IMR-90 (cell line): Measurements from ENCODE around the gene PAPSS2. TPM values are rescaled to one million over a fixed set of nuclear protein-coding genes. Genes with fewer than 3 reads are reported as not detected.

ENCODE experiments used
- ATAC-seq: fragments of 200-7000 bp; cut with Tn5 transposase; 2 replicates; pipeline ENCODE4 v1.9.1; 2020; ENCODE audit warnings: low read depth, mild to moderate bottlenecking, moderate library complexity
- BruUV-seq: library from RNA; stranded (reverse); fragments of 400-500 nt; replicated peaks from 2 replicates; lab custom pipeline; 2021; lab: Mats Ljungman, UMichigan
- CTCF ChIA-PET: fragments of 300-600 bp; formaldehyde crosslinking; extraction: SDS; loops from one replicate; lab custom pipeline; 2021; ENCODE audit warnings: antibody characterized with exemption; lab: Yijun Ruan, JAX
- POLR2A ChIA-PET: fragments of 300-600 bp; sonication (Branson Sonifier 250); formaldehyde crosslinking; loops from one replicate; lab custom pipeline; 2022; ENCODE audit warnings: antibody characterized with exemption; ENCODE audit not compliant: unreplicated experiment; lab: Charles Lee
- DNase-seq: peaks from one replicate; pipeline ENCODE4 v3.0.0; 2013
- H2AFZ ChIP-seq: replicated peaks from 2 replicates; pipeline ENCODE3; 2013; ENCODE audit warnings: low read length, mild to moderate bottlenecking; ENCODE audit not compliant: poor library complexity
- H2AK5ac ChIP-seq: 2 replicates; pipeline ENCODE4 v1.6.1; 2013; ENCODE audit warnings: low read depth, low read length, inconsistent platforms
- H2AK9ac ChIP-seq: replicated peaks from 2 replicates; pipeline ENCODE3; 2013; ENCODE audit warnings: mild to moderate bottlenecking, low read depth, low read length, moderate library complexity; ENCODE audit not compliant: poor library complexity
- H2BK120ac ChIP-seq: 2 replicates; pipeline ENCODE4 v1.6.1; 2013; ENCODE audit warnings: low read depth, low read length, inconsistent platforms
- H2BK15ac ChIP-seq: 3 replicates; pipeline ENCODE4 v1.6.1; 2013; ENCODE audit warnings: low read depth, low read length, inconsistent platforms
- H2BK20ac ChIP-seq: 2 replicates; pipeline ENCODE4 v1.6.1; 2013; ENCODE audit warnings: low read depth, mild to moderate bottlenecking, inconsistent platforms, low read length, moderate library complexity
- H2BK5ac ChIP-seq: 2 replicates; pipeline ENCODE4 v1.6.1; 2013; ENCODE audit warnings: mild to moderate bottlenecking, low read depth, low read length, inconsistent platforms; ENCODE audit not compliant: poor library complexity, severe bottlenecking
- H3K14ac ChIP-seq: replicated peaks from 2 replicates; pipeline ENCODE4 v1.6.1; 2013; ENCODE audit warnings: low read depth, low read length, inconsistent platforms
- H3K18ac ChIP-seq: 2 replicates; pipeline ENCODE4 v1.6.1; 2013; ENCODE audit warnings: low read depth, low read length, control low read depth
- H3K23ac ChIP-seq: 2 replicates; pipeline ENCODE4 v1.6.1; 2013; ENCODE audit warnings: low read depth, low read length, inconsistent platforms
- H3K27ac ChIP-seq: 2 replicates; pipeline ENCODE4 v1.5.1; 2013; ENCODE audit warnings: mild to moderate bottlenecking, control low read depth, low read length; ENCODE audit not compliant: insufficient read depth
- H3K27me3 ChIP-seq: 2 replicates; pipeline ENCODE4 v1.6.1; 2013; ENCODE audit warnings: low read length; ENCODE audit not compliant: control insufficient read depth, insufficient read depth
- H3K36me3 ChIP-seq: 2 replicates; pipeline ENCODE4 v1.6.1; 2013; ENCODE audit warnings: low read length, mixed read lengths; ENCODE audit not compliant: control insufficient read depth, insufficient read depth
- H3K4ac ChIP-seq: 2 replicates; pipeline ENCODE4 v1.6.1; 2013; ENCODE audit warnings: low read depth, low read length, inconsistent platforms
- H3K4me1 ChIP-seq: 2 replicates; pipeline ENCODE4 v1.6.1; 2013; ENCODE audit warnings: low read length, mixed read lengths; ENCODE audit not compliant: control insufficient read depth, insufficient read depth
- H3K4me2 ChIP-seq: 2 replicates; pipeline ENCODE4 v1.6.1; 2013; ENCODE audit warnings: low read depth, mild to moderate bottlenecking, control low read depth, low read length, moderate library complexity
- H3K4me3 ChIP-seq: 2 replicates; pipeline ENCODE4 v1.5.1; 2013; ENCODE audit warnings: low read depth, mild to moderate bottlenecking, control low read depth, low read length, moderate library complexity; ENCODE audit not compliant: insufficient read depth
- H3K56ac ChIP-seq: 2 replicates; pipeline ENCODE4 v1.6.1; 2013; ENCODE audit warnings: low read length, inconsistent platforms; ENCODE audit not compliant: insufficient read depth; ENCODE audit errors: extremely low read depth
- H3K79me1 ChIP-seq, 2 experiments: 2 replicates each; pipeline ENCODE4 v1.6.1; 2013; ENCODE audit warnings: low read length in 2 of 2, inconsistent platforms in 1 of 2, low read depth in 1 of 2
- H3K9ac ChIP-seq: 2 replicates; pipeline ENCODE4 v1.6.1; 2013; ENCODE audit warnings: low read depth, low read length, control low read depth
- H3K9me1 ChIP-seq: 2 replicates; pipeline ENCODE4 v1.6.1; 2013; ENCODE audit warnings: low read length, inconsistent platforms; ENCODE audit not compliant: insufficient read depth
- H3K9me3 ChIP-seq: 2 replicates; pipeline ENCODE4 v1.6.1; 2013; ENCODE audit warnings: low read length; ENCODE audit not compliant: control insufficient read depth, insufficient read depth
- H4K20me1 ChIP-seq: 2 replicates; pipeline ENCODE4 v1.6.1; 2013; ENCODE audit warnings: low read length, inconsistent platforms; ENCODE audit not compliant: insufficient read depth
- H4K5ac ChIP-seq: 2 replicates; pipeline ENCODE4 v1.6.1; 2013; ENCODE audit warnings: mild to moderate bottlenecking, low read depth, low read length, control low read depth
- H4K8ac ChIP-seq, 2 experiments: 2 replicates each; pipeline ENCODE4 v1.6.1; 2013; ENCODE audit warnings: low read depth in 2 of 2, low read length in 2 of 2, control low read depth in 1 of 2, inconsistent platforms in 1 of 2
- H4K91ac ChIP-seq: 2 replicates; pipeline ENCODE4 v1.6.1; 2013; ENCODE audit warnings: low read depth, low read length, inconsistent platforms; ENCODE audit not compliant: insufficient read depth
- CHD1 ChIP-seq: IDR thresholded peaks from 2 replicates; pipeline ENCODE4 v1.6.1; 2012; ENCODE audit warnings: low read depth, low read length, improper control_type of control experiment
- ELK1 ChIP-seq: fragments of 150-350 bp; IDR thresholded peaks from 2 replicates; pipeline ENCODE4 v1.6.1; 2016; ENCODE audit warnings: low read depth, mild to moderate bottlenecking, low read length, moderate library complexity, borderline replicate concordance
- MAFK ChIP-seq: IDR thresholded peaks from 2 replicates; pipeline ENCODE4 v1.6.1; 2012; ENCODE audit warnings: low read depth, low read length, improper control_type of control experiment
- MAZ ChIP-seq: IDR thresholded peaks from 2 replicates; pipeline ENCODE4 v1.6.1; 2012; ENCODE audit warnings: low read depth, mild to moderate bottlenecking, low read length, improper control_type of control experiment, moderate library complexity, borderline replicate concordance
- MXI1 ChIP-seq: IDR thresholded peaks from 2 replicates; pipeline ENCODE4 v1.6.1; 2012; ENCODE audit warnings: low read depth, mild to moderate bottlenecking, low read length, moderate library complexity, borderline replicate concordance
- POLR2A ChIP-seq: IDR thresholded peaks from 2 replicates; pipeline ENCODE4 v1.6.1; 2012; ENCODE audit warnings: mild to moderate bottlenecking, low read depth, low read length
- RAD21 ChIP-seq: IDR thresholded peaks from 2 replicates; pipeline ENCODE4 v1.6.1; 2012; ENCODE audit warnings: low read length, improper control_type of control experiment
- RCOR1 ChIP-seq: IDR thresholded peaks from 2 replicates; pipeline ENCODE4 v1.6.1; 2012; ENCODE audit warnings: mild to moderate bottlenecking, low read length, improper control_type of control experiment; ENCODE audit not compliant: insufficient replicate concordance
- SMC3 ChIP-seq: fragments of 150-350 bp; IDR thresholded peaks from 2 replicates; pipeline ENCODE4 v1.6.1; 2016; ENCODE audit warnings: low read depth, mild to moderate bottlenecking, antibody characterized with exemption, low read length, moderate library complexity
- USF2 ChIP-seq: fragments of 150-350 bp; IDR thresholded peaks from 2 replicates; pipeline ENCODE4 v1.6.1; 2017; ENCODE audit warnings: mild to moderate bottlenecking, antibody characterized with exemption, low read length, low read depth
- WGBS, 2 experiments: methylation state at CpG; one replicate each; pipeline versions ENCODE4 v1.1.5 to v1.1.7; 2013; ENCODE audit warnings: missing lambda C conversion rate in 2 of 2; ENCODE audit not compliant: insufficient read length in 1 of 2; ENCODE audit errors: extremely low coverage in 2 of 2; 5-methylcytosine and 5-hydroxymethylcytosine counted together
- dilution Hi-C: fragments of 300-500 bp; cut with HindIII; formaldehyde crosslinking; loops from one replicate; pipeline ENCODE4 v1.14.3; 2018; ENCODE audit warnings: low sequenced_read_pairs; ENCODE audit not compliant: unreplicated experiment
- in situ Hi-C: fragments of 300-500 bp; cut with MboI; formaldehyde crosslinking; loops from 3 replicates; pipeline ENCODE4 v1.14.3; 2019; ENCODE audit warnings: low sequenced_read_pairs, inconsistent platforms, mixed read lengths
- intact Hi-C: fragments of 100-400 bp; cut with micrococcal nuclease; formaldehyde crosslinking; loops from 2 replicates; pipeline ENCODE4 v1.10.0; 2022
- polyA plus RNA-seq, 3 experiments: library from polyadenylated mRNA; depleted of rRNA; stranded (reverse); fragments of >200 nt; gene quantifications; 2 replicates each; pipeline ENCODE4 v1.2.3, GENCODE V29; 2012; ENCODE audit warnings: low replicate concordance in 1 of 3
- total RNA-seq: library from RNA; depleted of rRNA; stranded (reverse); fragments of >200 nt; gene quantifications from 2 replicates; pipeline ENCODE4 v1.2.3, GENCODE V29; 2012
- TF ChIP-seq, protein P1 (sequence below): conservative IDR thresholded peaks from 2 replicates; pipeline ENCODE4 v1.5.1; 2012; ENCODE audit warnings: mild to moderate bottlenecking, low read depth, low read length, improper control_type of control experiment

The PAPSS2 gene
- total and polyA plus RNA-seq, 2 of the 4 experiments (the other 2 are of a cell fraction), result 55.0 to 63.3 TPM

- Histone ChIP-seq H2BK5ac (no peak overlapping the region), H2BK20ac (peak overlapping the region; percentile 67; the same call in 1 of the 2 replicates), H3K9me1 (no peaks in the 10 kb centered on the region), H3K14ac (0 out of 2 replicates have a peak overlapping the region, but pooled peaks have one; percentile 26), H3K9me3 (no peaks in the 10 kb centered on the region), H2BK120ac (no peak overlapping the region), H4K5ac (no peak overlapping the region), H4K8ac (no peak overlapping the region), H2AFZ (peak overlapping the region; percentile 57), H3K4me3 (no peak overlapping the region), H2AK5ac (no peak overlapping the region), H3K18ac (no peak overlapping the region), H3K56ac (no peak overlapping the region), H4K91ac (no peak overlapping the region; the same call in 1 of the 2 replicates), H3K9ac (no peak overlapping the region), H3K27me3 (no peaks in the 10 kb centered on the region), H3K36me3 (peaks cover 2% of the 10 kb centered on the region; the same call in 1 of the 2 replicates), H3K4me2 (no peak overlapping the region), H3K27ac (no peak overlapping the region), H4K20me1 (no peaks in the 10 kb centered on the region), H3K4ac (no peak overlapping the region), H2BK15ac (no peak overlapping the region; the same call in 2 of the 3 replicates), H3K4me1 (peaks cover 4% of the 10 kb centered on the region; the same call in 1 of the 2 replicates), H3K79me1 (0 out of 4 replicates have a peak, but pooled peaks cover 0 to 2% of the 10 kb centered on the region in 2 experiments), H3K23ac (no peak overlapping the region), H2AK9ac (no peak overlapping the region)
- in situ Hi-C loops, result loop anchor here (10.0 kb wide), 1 partner anchor 190 kb away; no protein-coding TSS in a partner anchor
- BruUV-seq, result no TSS peak
- CTCF ChIA-PET, result interaction anchor here (0.7 kb wide), 1 partner anchor 197 kb away, joined by 3 read pairs; no protein-coding TSS in a partner anchor
- POLR2A ChIA-PET, result no interaction called here
- no CpG with 5 or more reads among the region's 7 CpGs for WGBS, 2 experiments
- dilution Hi-C loops, result no loop called here
- ATAC-seq, result peak; percentile 89
- intact Hi-C loops, result loop anchor here (1.0 kb wide), 2 partner anchors 79 to 202 kb away; no protein-coding TSS in a partner anchor
- DNase-seq, result peak; percentile 51
- 0 out of 2 replicates have a peak, but pooled peaks have one; percentile 10 for TF ChIP-seq MAFK
- no peak for TF ChIP-seq MXI1
- TF ChIP-seq CHD1, result no peak
- no peak for TF ChIP-seq ELK1
- TF ChIP-seq USF2, result no peak
- TF ChIP-seq SMC3, result peak; percentile 77
- TF ChIP-seq RCOR1, result no peak
- no peak for TF ChIP-seq POLR2A
- TF ChIP-seq, protein P1, sequence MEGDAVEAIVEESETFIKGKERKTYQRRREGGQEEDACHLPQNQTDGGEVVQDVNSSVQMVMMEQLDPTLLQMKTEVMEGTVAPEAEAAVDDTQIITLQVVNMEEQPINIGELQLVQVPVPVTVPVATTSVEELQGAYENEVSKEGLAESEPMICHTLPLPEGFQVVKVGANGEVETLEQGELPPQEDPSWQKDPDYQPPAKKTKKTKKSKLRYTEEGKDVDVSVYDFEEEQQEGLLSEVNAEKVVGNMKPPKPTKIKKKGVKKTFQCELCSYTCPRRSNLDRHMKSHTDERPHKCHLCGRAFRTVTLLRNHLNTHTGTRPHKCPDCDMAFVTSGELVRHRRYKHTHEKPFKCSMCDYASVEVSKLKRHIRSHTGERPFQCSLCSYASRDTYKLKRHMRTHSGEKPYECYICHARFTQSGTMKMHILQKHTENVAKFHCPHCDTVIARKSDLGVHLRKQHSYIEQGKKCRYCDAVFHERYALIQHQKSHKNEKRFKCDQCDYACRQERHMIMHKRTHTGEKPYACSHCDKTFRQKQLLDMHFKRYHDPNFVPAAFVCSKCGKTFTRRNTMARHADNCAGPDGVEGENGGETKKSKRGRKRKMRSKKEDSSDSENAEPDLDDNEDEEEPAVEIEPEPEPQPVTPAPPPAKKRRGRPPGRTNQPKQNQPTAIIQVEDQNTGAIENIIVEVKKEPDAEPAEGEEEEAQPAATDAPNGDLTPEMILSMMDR, result peak; percentile 80
- TF ChIP-seq MAZ, result no peak
- TF ChIP-seq RAD21, result peak; percentile 80
Observed at GRCh38 chr10:87734987-87735827, 75.5 kb downstream of the PAPSS2 start.
